GM13976 (cell line): ENCODE results near the gene ZFYVE19.

Experiments
- DNase-seq: peaks from one replicate; pipeline ENCODE4 v3.0.0; 2012; ENCODE audit warnings: low spot score
- in situ Hi-C: fragments of 300-500 bp; cut with MboI; formaldehyde crosslinking; loops from one replicate; pipeline ENCODE4 v1.12.0; 2022; ENCODE audit warnings: low sequenced_read_pairs, mixed read lengths, inconsistent platforms; ENCODE audit not compliant: unreplicated experiment
- TF ChIP-seq, protein P1 (sequence below): IDR thresholded peaks from 2 replicates; pipeline ENCODE4 v1.5.1; 2012; ENCODE audit warnings: borderline replicate concordance, mild to moderate bottlenecking; ENCODE audit not compliant: insufficient read depth; ENCODE audit errors: extremely low read depth, missing control alignments, control extremely low read depth

ZFYVE19 gene

DNA sequence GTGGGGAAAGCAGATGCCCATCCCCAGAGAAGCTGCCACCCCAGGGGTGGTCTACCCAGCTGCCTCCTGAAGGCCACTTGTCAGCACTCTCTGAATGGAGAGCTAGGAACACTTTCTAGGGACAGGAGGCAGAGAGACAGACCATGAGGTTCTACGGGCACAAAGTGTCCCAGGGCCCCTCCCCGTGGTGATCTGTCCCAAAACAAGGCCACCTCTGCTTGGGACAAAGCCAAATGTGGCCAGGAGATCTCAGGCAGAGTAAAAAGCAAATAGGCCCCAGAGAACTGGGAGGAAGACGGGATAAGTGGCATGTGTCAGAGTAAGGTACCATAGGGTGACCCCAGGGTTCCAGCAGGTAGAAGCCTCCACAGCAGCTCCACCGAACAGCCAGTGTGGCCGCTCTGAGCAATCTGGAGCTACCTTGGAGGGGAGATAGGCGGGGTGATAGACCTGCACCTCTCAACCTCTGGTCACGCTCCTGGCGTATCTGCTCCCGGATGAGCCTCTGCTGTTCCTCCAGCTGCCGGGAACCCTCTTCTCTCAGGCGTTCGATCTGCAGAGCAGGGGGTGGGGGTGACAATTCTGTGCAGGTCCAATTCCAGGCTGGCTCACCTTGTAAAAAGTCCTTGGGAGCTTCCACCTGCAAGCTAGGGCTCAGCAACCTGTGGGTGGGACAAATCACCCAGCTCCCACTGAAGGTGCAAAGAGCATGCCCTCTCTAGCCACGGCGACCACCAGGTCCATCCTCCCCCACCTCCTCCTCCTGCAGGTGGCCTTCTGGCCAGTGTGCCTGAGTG is 31.0 kb upstream of the ZFYVE19 start:
- in situ Hi-C loops = no loop called here
- TF ChIP-seq, protein P1, sequence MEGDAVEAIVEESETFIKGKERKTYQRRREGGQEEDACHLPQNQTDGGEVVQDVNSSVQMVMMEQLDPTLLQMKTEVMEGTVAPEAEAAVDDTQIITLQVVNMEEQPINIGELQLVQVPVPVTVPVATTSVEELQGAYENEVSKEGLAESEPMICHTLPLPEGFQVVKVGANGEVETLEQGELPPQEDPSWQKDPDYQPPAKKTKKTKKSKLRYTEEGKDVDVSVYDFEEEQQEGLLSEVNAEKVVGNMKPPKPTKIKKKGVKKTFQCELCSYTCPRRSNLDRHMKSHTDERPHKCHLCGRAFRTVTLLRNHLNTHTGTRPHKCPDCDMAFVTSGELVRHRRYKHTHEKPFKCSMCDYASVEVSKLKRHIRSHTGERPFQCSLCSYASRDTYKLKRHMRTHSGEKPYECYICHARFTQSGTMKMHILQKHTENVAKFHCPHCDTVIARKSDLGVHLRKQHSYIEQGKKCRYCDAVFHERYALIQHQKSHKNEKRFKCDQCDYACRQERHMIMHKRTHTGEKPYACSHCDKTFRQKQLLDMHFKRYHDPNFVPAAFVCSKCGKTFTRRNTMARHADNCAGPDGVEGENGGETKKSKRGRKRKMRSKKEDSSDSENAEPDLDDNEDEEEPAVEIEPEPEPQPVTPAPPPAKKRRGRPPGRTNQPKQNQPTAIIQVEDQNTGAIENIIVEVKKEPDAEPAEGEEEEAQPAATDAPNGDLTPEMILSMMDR = no peak
- DNase-seq = no peak

DNA sequence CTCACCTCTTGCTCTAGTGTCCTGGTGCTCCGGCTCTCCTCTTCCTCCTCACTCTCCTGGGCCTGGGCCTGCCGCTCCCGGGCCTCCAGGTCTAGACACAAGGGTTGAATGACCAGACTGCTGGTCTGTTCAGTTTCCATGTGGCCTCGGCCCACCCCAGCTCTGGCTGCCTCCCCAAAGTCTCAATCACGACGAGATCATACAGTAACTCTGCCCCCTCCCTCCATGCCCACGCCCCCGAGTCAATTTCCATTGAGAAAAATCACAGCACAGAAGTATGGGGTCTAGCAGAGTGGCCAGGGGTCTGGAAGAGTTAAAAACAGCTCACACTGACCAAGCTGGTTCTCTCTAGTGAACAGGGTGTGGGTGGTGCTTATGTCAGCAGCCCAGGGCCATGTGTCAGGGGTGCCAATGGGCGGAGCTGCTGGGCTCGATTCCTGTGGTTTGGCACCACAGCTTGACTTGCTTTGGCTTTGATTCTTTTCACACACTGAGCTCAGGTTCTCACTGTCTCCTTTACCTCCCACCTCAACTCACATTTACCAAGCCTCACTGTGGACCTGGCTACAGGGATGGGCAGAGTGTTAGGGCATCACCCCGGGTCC is 30.2 kb upstream of the ZFYVE19 start:
- DNase-seq = no peak
- in situ Hi-C loops = no loop called here
- TF ChIP-seq, protein P1 = no peak

DNA sequence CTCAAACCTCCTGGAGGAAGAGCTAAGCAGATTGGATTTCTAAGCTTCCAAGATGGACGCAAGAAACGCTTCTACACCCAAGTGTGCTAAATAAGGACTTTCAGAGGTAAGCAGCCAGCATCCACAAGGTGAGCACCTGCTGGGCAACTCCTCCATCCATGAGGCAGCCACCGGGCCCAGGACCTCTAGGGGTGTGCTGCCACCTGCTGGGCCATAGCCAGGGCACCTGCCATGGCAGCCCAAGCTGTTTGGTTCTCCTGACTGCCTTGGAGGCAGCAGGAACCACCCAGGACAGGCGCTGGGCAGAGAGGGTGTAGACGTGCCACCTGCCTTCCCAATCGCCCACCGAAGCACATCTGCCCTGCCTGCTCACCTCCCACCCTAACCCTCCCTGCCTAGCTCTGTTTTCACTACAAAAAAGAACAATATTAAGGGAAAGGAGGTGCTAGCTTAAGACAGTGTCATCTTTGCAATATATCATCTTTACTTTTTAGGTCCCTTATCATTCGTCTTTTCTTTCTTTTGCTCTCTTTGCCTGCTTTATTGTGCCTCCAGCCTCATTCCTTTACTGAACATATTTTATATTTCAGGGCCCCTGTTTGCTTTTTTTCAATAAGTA is 24.2 kb upstream of the ZFYVE19 start:
- DNase-seq = peak; percentile 83
- TF ChIP-seq, protein P1 = peak; percentile 93
- in situ Hi-C loops = no loop called here

DNA sequence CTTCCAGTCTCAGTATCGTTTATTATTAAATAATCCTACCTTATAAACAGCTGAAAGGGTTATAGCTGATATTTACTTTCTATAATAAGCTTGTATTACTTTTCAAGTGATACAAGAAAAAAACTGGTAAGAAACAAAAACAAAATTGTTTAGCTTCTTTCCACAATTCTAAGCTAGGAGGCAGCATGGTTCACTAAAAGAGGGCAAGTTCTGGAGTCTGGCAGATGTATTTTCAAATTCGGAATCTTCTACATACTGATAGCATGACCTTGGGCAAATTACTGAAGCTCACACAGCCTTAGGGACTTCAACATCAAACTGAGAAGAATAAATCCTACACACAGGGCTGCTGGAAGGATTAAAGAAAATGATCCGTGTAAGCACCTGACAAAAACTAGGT is 21.7 kb upstream of the ZFYVE19 start:
- DNase-seq = no peak
- TF ChIP-seq, protein P1 = no peak
- in situ Hi-C loops = no loop called here

DNA sequence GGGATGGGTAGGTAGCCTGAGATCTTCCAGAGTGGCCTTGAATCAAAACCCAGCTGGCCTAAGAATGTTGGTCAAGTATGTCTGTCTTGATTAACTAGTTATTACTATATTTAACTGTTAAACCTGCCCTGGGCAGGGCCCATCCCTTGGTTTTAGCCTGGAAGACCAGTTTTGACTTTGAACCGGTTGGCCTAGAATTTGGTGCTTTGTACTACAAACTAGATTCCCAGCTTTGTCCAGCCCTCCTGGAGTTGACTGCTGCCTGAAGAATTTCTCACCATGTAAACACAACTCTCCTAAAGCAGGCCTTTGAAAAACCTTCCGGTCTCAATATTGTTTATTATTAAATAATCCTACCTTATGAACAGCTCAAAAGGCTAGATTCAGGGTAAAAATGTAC is 21.1 kb upstream of the ZFYVE19 start:
- in situ Hi-C loops = no loop called here
- TF ChIP-seq, protein P1 = no peak
- no peak for DNase-seq

DNA sequence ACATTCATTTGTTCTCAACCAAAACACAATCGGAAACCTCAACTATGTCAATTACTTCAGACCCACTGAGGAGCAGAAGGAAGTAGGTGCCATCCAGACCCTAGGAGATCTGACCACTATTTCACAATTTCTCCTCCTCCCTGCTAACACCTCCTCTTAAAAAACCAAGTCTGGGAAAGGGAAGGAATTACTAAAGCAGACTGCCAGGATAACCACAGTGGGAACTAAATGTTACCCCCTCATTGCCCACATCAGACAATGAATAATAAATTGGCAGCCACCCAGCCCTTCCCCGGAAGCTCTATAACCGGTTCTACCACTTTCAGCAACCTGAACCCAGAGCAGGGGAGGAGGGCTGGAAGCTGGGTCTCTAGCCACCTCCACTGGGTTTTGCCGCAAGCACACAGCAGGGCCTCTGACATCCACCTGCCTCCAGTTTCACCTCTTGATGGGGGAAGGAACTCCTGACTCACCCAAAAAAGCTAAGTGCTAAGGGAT is 19.5 kb upstream of the ZFYVE19 start:
- TF ChIP-seq, protein P1 = no peak
- no peak for DNase-seq
- in situ Hi-C loops = no loop called here
